K562 (cell line): Measurements from ENCODE around the gene MTHFR. TPM values are rescaled to one million over a fixed set of nuclear protein-coding genes. Genes with fewer than 3 reads are reported as not detected.

Experiments
- ZBTB40 ChIP-seq, 2 experiments: fragments of 450-650 bp in 1 of 2; sonication (generic) in 1 of 2; formaldehyde crosslinking in 1 of 2; IDR thresholded peaks; 2 replicates each; pipeline versions ENCODE4 v1.7.1 to v1.9.0; 2016 to 2022; ENCODE audit warnings: inconsistent platforms in 1 of 2, mild to moderate bottlenecking in 1 of 2, missing genetic modification reagents in 1 of 2
- polyA plus RNA-seq, 8 experiments: library from polyadenylated mRNA; depleted of rRNA in 4 of 8; stranded (reverse) in 5 of 8; unstranded in 3 of 8; fragments of >200 nt; fragmentation: Nextera tagmentation in 2 of 8; fragmentation: Illumina TruSeq in 1 of 8; extraction: Ambion mirVana in 2 of 8; extraction: Trizol in 1 of 8; gene quantifications; 2 replicates each; pipeline versions ENCODE4 v1.2.1 to v1.2.3, GENCODE V29; 2011 to 2014; ENCODE audit warnings: inconsistent platforms in 1 of 8, missing spikeins in 1 of 8
- total RNA-seq, 7 experiments: library from RNA; depleted of rRNA in 6 of 7; stranded (reverse); fragments of >200 nt in 6 of 7; fragmentation: Illumina TruSeq in 2 of 7; extraction: Trizol in 2 of 7; gene quantifications; 2 replicates each; pipeline versions ENCODE4 v1.2.1 to v1.2.3, GENCODE V29; 2011 to 2021; ENCODE audit warnings: low replicate concordance in 1 of 7

Gene MTHFR
- total and polyA plus RNA-seq, 9 of the 15 experiments (the other 6 are each of a cell fraction or from before 2014, with no cell fraction given), result 5.0 to 104 (median 62.6) TPM

- no peak for TF ChIP-seq ZBTB40 (IDR thresholded peaks at IDR 0.05)
- TF ChIP-seq ZBTB40 (CRISPR knock-in tag; IDR thresholded peaks at IDR 0.05), result 0 out of 2 replicates have a peak, but pooled peaks have one; percentile 31
These were observed 22.2 kb downstream of the MTHFR start (continued) for GRCh38 chr1:11783556-11783955.
